H1 (cell line): Measurements from ENCODE around the gene MCM9.

Experiments
- NANOG ChIP-seq: IDR thresholded peaks from 2 replicates; pipeline ENCODE4 v1.6.1; 2011; ENCODE audit warnings: low read length, low read depth, mild to moderate bottlenecking, inconsistent platforms; ENCODE audit not compliant: insufficient read depth, poor library complexity, severe bottlenecking
- POLR2AphosphoS5 ChIP-seq: IDR thresholded peaks from 2 replicates; pipeline ENCODE4 v1.6.1; 2011; ENCODE audit warnings: low read depth, low read length
- SRF ChIP-seq: IDR thresholded peaks from 2 replicates; pipeline ENCODE4 v1.6.1; 2011; ENCODE audit warnings: mild to moderate bottlenecking, low read depth, low read length, moderate library complexity
- TBP ChIP-seq: IDR thresholded peaks from 2 replicates; pipeline ENCODE4 v1.6.1; 2011; ENCODE audit warnings: low read depth, low read length, improper control_type of control experiment
- TF ChIP-seq, protein P1 (sequence below), 3 experiments: IDR thresholded peaks; 1 replicate in 2 of 3; 2 replicates in 1 of 3; pipeline versions ENCODE4 v1.5.1 to v1.6.1; 2011; ENCODE audit warnings: low read length in 3 of 3, mild to moderate bottlenecking in 3 of 3, inconsistent platforms in 2 of 3, low read depth in 1 of 3, moderate library complexity in 1 of 3; ENCODE audit not compliant: insufficient read depth in 1 of 3; ENCODE audit errors: control extremely low read depth in 1 of 3

GRCh38 chr6:118963003-118963402 is 28.0 kb upstream of the MCM9 start:
- TF ChIP-seq, protein P1, sequence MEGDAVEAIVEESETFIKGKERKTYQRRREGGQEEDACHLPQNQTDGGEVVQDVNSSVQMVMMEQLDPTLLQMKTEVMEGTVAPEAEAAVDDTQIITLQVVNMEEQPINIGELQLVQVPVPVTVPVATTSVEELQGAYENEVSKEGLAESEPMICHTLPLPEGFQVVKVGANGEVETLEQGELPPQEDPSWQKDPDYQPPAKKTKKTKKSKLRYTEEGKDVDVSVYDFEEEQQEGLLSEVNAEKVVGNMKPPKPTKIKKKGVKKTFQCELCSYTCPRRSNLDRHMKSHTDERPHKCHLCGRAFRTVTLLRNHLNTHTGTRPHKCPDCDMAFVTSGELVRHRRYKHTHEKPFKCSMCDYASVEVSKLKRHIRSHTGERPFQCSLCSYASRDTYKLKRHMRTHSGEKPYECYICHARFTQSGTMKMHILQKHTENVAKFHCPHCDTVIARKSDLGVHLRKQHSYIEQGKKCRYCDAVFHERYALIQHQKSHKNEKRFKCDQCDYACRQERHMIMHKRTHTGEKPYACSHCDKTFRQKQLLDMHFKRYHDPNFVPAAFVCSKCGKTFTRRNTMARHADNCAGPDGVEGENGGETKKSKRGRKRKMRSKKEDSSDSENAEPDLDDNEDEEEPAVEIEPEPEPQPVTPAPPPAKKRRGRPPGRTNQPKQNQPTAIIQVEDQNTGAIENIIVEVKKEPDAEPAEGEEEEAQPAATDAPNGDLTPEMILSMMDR (IDR thresholded peaks at IDR 0.05; ENCODE audit: control extremely low read depth in 1 of 3, insufficient read depth in 1 of 3, low read depth in 1 of 3, low read length in 3 of 3) = no peak
- TF ChIP-seq POLR2AphosphoS5 (no peak), NANOG (no peak), TBP (no peak), SRF (no peak)
